HG03565 (cell line): ENCODE results near the gene USF3.

Experiments used
- ATAC-seq: cut with Tn5 transposase; IDR thresholded peaks from one replicate; pipeline ENCODE4 v1.9.1; 2021; ENCODE audit warnings: mild to moderate bottlenecking, moderate library complexity; ENCODE audit not compliant: unreplicated experiment

The USF3 gene

GRCh38 chr3:113697500-113698090 is 1.2 kb upstream of the USF3 start:
- no peak for ATAC-seq

DNA sequence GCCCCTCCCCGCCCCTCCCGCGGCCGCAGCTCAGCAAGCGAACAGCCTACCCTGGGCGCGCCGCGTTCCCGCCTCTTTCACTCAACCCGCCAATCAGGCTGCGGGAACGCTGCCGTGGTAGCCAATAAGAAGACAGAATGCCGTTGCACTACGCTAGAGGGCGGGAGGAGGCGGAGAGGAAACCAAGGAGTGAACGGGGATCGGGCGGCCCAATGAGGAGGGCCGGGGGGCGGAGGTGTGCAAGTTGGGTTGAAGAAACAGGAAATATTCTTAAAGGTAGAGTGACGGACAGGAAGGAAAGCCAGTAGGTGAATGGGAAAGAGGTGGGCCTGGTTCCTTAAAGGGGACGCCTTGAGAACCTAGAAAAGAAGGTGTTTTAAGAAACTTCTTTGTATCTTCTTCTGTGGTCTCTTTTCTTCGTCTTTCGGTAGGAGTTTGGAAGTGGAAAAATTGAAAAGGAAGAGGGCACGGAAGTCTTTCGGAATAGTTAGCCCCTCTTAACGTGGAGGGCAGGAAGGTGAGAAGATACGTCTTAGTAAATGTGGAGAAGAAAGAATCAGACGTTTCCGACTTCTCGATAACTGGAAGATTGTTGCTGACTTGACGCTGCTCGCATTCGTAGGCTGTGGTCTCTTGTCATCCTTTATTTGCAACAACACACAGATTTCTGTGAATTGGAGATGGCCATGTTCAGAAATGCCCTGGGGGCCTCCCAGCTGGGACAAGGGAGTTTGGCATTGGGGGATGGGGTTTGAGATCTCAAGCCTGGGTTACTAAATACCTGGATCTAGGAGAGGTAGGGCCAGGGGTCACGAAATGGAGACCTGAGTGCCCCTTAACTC is 437 bp upstream of the USF3 start:
- peak; percentile 92 for ATAC-seq

GRCh38 chr3:113695431-113695785 is 1.0 kb downstream of the USF3 start:
- no peak for ATAC-seq

- ATAC-seq = no peak
These were observed 6.0 kb downstream of the USF3 start for GRCh38 chr3:113690482-113690881.

DNA sequence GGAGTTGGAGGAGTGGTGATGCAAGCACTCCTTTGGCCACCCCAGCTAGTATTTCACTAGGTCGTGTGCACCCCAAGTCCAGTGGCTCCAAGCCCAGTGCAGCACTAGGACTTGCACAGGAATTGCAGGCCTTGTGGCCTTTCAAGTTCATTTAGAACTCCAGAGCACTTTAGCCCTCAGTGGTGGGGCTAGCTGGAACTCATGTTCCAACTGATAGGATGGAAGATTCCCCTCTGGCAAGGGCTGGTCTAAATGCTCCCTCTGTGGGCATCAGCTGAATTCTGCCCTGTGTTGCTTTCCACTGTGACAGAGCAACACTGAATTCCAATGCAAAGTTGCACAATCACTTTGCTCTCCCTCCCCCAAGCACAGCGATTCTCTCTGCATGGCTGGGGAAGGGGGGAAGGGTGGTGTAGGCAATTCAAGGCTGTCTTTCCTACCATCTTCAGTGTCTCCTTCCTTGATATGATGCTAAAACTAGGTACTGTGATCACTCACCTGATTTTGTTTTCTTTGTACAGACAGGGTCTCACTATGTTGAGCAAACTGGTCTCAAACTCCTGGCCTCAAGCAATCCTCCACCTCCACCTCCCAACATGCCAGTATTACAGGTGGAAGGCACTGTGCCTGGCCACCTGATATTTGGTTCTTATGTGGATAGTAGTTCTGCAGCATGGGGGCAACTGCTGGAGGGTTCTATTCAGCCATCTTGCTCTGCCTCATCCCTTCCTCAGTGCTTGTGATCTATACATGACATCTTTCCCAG is 10.3 kb downstream of the USF3 start:
- no peak for ATAC-seq

- no peak for ATAC-seq
These were observed 11.3 kb downstream of the USF3 start for GRCh38 chr3:113685124-113685523.

DNA sequence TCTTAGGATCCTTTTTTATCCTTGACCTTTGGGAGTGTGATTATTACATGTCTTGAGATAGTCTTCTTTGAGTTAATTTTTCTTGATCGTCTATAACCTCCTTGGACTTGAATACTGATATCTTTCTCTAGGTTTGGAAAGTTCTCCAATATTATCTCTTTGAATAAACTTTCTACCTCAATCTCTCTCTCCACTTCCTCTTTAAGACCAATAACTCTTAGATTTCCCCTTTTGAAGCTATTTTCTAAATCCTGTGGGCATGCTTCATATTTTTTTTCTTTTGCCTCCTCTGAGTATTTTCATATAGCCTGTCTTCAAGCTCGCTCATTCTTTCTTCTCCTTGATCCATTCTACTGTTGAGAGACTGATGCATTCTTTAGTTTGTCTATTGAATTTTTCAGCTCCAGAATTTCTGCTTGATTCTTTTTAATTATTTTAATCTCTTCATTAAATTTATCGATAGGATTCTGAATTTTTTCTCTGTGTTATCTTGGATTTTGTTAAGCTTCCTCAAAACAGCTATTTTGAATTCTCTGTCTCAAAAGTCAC is 12.1 kb downstream of the USF3 start:
- ATAC-seq = no peak

- ATAC-seq = no peak
These were observed 17.7 kb downstream of the USF3 start for GRCh38 chr3:113678773-113679172.

DNA sequence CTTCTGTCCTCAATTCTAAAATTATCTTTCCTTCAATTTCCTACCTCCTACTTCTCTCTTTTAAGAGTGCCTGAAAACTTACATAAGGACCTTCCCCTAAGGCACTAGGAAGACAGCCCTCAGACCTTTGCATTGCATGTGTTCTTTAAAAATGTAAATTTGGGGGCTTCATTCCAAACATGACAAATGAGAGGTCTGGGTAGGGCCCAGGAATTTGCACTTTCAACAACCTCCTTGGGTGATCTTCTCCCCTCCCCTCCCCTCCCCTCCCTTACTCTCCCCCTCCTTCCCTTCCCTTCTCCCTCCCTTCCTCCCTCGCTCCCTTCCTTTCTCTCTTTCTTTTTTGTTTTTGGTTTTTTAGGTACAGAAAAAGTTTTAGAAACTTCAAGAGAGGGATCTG is 18.7 kb downstream of the USF3 start:
- ATAC-seq = no peak

GRCh38 chr3:113676261-113676660 is 20.2 kb downstream of the USF3 start:
- no peak for ATAC-seq

- ATAC-seq = no peak
These were observed 22.8 kb downstream of the USF3 start for GRCh38 chr3:113673593-113673992.

DNA sequence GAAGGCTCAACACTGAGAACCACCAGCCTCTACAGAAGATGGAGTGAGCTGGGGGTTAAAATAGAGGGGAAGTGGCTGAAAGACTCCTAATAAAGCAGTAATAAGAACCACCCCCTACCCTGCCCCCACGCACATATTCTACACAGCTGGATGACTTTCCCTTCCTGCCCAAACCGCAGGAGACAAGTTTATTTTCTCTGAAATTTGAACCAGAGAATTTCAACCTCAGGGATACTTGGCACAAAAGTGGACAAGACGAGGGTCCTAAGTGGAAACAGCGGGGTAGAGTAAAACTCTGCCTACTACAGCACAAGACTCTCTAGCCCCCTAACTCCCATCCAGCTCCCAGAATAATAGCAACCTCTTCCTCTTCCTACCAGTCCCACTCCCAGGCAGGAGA is 28.4 kb downstream of the USF3 start:
- no peak for ATAC-seq

DNA sequence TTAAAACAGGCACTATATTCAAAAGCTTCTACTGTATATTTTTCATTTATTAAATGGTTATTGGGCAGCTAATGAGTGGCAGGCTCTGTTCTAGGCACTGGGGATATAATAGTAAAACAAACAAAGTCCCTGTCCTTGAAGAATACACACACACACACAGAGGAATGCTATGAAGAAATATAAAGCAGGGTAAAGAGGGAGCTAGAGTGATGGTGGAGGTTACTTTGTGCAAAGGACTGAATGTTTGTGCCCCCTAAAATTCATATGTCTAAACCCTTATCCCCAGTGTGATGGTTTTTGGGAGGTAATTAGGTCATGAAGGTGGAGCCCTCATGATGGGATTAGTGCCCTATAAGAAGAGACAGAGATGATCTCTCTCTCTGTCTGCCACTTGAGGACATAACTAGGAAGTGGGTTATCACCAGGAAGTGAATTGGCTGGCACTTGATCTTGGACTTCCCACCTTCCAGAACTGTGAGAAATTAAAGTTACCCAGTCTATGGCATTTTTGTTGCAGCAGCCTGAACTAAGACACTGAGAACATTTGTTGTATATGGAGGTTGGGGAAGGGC is 31.8 kb downstream of the USF3 start:
- ATAC-seq = no peak

DNA sequence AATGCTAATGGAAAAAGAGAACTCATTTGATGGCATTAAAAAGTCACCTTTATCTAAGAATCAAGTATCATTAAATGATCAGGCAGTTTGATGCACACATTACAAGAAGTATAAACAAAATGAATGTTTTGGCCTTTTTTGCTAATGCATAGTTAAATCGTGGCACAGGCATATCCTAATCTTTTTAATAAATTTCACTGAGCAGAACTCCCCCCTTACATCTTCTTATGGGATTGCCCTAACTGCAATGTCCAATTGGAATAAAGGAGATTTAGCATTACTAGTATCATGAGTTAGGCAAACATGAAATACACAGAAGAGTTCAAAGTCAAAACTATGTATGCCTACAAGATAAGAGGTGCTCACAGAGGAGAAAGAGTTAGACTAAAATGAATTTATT is 32.7 kb downstream of the USF3 start:
- no peak for ATAC-seq

DNA sequence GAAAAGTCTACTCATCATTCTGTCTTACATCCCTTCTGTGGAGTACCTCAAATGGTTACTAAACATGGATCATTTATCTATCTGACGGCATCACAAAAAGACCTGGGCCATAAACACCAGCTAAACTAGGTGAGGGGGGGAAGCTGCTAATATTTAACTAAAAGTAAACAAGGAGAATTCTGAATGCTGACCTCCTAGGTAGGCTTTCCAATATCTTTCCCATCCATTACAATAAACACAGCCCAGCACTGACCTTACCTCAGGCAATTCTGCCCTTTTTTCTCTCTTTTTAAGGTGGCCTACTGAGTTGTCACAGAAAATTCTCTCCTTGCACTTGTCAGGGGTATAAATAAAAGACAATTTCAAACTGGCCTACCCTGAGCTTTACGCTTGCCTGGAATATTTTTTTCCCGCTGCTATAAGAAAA is 33.1 kb downstream of the USF3 start:
- ATAC-seq = no peak

DNA sequence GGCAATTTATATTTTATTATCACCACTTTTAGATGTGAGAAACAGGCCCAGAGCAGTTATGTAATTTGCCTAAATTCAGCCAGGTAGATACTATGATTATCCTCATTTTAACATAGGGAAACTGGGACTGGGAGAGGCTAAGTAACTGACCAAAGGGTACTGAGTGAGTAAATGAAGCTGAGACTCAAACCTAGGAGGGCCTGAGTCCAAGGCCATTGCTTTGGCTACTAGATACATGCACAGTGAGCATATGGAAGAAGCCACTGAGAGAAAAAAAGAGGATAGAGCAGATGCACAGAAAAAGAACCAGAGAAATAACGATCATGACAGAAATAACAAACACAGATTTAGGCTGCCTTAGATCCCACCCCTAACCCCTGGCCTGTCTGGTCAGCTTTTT is 33.6 kb downstream of the USF3 start:
- no peak for ATAC-seq

DNA sequence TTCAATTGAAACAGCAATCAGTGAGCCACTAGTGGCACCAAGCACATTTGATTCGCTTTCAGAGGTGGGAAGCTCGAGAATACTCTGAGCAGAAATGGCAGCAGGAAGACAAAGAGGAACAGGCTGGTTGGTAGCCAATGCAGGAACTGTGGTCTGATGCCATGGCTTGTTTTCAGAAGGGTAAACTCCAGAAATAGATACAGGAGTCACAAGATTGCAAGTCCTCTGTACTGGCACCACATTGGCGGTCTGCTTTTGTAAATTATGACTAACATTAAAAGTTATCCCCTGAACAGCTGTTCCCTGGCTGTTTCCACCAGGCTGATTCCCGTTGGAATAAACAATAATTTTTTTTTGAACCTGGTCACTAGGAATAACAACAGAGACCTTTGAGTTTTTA is 35.5 kb downstream of the USF3 start:
- no peak for ATAC-seq

DNA sequence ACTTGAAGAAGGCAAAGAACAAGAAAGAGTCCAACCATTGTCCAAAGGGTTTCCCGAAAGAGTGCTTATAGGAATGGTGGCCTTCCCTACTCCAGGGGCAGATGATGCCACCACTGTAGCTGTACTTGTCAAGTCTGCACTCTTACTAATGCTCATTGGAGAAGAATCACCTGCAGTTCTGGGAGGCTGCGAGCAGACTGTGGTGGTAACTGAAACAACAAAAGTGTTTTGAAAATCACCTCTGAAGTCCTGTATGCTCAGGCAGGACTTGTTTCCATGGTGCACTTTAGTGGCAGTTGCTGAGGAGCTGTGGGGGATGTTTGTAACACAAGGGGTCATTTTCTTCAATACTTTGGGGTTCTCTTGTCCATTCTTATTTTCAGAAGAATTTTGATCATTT is 36.0 kb downstream of the USF3 start:
- ATAC-seq = no peak

GRCh38 chr3:113659996-113660395 is 36.4 kb downstream of the USF3 start:
- no peak for ATAC-seq

GRCh38 chr3:113659101-113659541 is 37.3 kb downstream of the USF3 start:
- ATAC-seq = no peak

DNA sequence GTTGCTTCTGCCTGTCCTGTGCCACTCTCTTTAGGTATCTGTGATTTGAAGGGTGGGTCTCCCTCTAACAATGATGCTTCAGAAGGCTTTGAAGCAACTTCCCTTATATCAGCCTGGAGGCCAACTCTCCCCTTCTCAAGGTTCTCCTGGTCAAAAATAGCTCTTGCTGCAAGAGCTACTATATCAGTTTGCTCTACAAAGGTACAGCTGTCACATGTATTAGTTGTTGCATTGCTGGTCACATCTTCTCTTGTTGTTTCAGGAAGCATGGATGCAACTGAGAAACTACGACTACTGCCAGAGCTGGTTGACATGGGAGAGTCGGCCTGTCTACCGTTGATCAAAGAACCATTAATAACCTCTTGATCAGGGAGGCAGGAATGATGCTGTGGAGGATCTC is 38.3 kb downstream of the USF3 start:
- ATAC-seq = no peak
